HEK293 (cell line): ENCODE results near the gene NUP58.

ENCODE experiments used
- GFI1B ChIP-seq: fragments of 450-650 bp; formaldehyde crosslinking; IDR thresholded peaks from 2 replicates; pipeline ENCODE4 v1.5.1; 2016; ENCODE audit warnings: missing biosample characterization, missing genetic modification characterization
- OVOL3 ChIP-seq: fragments of 450-650 bp; formaldehyde crosslinking; IDR thresholded peaks from 2 replicates; pipeline ENCODE4 v1.5.1; 2016; ENCODE audit warnings: missing biosample characterization, missing genetic modification characterization
- PRDM1 ChIP-seq: fragments of 450-650 bp; formaldehyde crosslinking; IDR thresholded peaks from 2 replicates; pipeline ENCODE4; 2016; ENCODE audit warnings: missing biosample characterization, missing genetic modification characterization
- SP2 ChIP-seq: fragments of 450-650 bp; formaldehyde crosslinking; IDR thresholded peaks from 2 replicates; pipeline ENCODE4 v1.5.1; 2016; ENCODE audit warnings: missing biosample characterization, missing genetic modification characterization
- YY2 ChIP-seq: fragments of 450-650 bp; formaldehyde crosslinking; IDR thresholded peaks from 2 replicates; pipeline ENCODE4 v1.5.1; 2016; ENCODE audit warnings: missing biosample characterization, missing genetic modification characterization
- ZBTB17 ChIP-seq: fragments of 450-650 bp; formaldehyde crosslinking; IDR thresholded peaks from 2 replicates; pipeline ENCODE4 v1.5.1; 2016; ENCODE audit warnings: missing biosample characterization, missing genetic modification characterization
- ZEB2 ChIP-seq: fragments of 450-650 bp; formaldehyde crosslinking; IDR thresholded peaks from 2 replicates; pipeline ENCODE4 v1.5.1; 2016; ENCODE audit warnings: missing biosample characterization, missing genetic modification characterization
- ZIC2 ChIP-seq: fragments of 450-650 bp; formaldehyde crosslinking; IDR thresholded peaks from 2 replicates; pipeline ENCODE4 v1.5.1; 2016; ENCODE audit warnings: missing biosample characterization, missing genetic modification characterization
- ZNF16 ChIP-seq: fragments of 450-650 bp; formaldehyde crosslinking; IDR thresholded peaks from 2 replicates; pipeline ENCODE4 v1.5.1; 2016; ENCODE audit warnings: low read depth, missing biosample characterization, missing genetic modification characterization
- ZNF175 ChIP-seq: fragments of 450-650 bp; formaldehyde crosslinking; IDR thresholded peaks from 2 replicates; pipeline ENCODE4 v1.5.1; 2016; ENCODE audit warnings: missing biosample characterization, missing genetic modification characterization
- ZNF2 ChIP-seq: fragments of 450-650 bp; formaldehyde crosslinking; IDR thresholded peaks from 2 replicates; pipeline ENCODE4 v1.5.1; 2016; ENCODE audit warnings: missing biosample characterization, missing genetic modification characterization
- ZNF23 ChIP-seq: fragments of 450-650 bp; formaldehyde crosslinking; IDR thresholded peaks from 2 replicates; pipeline ENCODE4 v1.5.1; 2016; ENCODE audit warnings: missing biosample characterization, missing genetic modification characterization, borderline replicate concordance
- ZNF350 ChIP-seq: fragments of 450-650 bp; formaldehyde crosslinking; IDR thresholded peaks from 2 replicates; pipeline ENCODE4 v1.5.0; 2017; ENCODE audit warnings: missing biosample characterization, mild to moderate bottlenecking, missing genetic modification characterization
- ZNF404 ChIP-seq: fragments of 450-650 bp; formaldehyde crosslinking; IDR thresholded peaks from 2 replicates; pipeline ENCODE4 v1.5.1; 2017; ENCODE audit warnings: missing biosample characterization, missing genetic modification characterization
- ZNF416 ChIP-seq: fragments of 450-650 bp; formaldehyde crosslinking; IDR thresholded peaks from 2 replicates; pipeline ENCODE4 v1.5.1; 2016; ENCODE audit warnings: missing biosample characterization, missing genetic modification characterization
- ZNF48 ChIP-seq: fragments of 450-650 bp; formaldehyde crosslinking; IDR thresholded peaks from 2 replicates; pipeline ENCODE4 v1.5.1; 2016; ENCODE audit warnings: missing biosample characterization, missing genetic modification characterization
- ZNF548 ChIP-seq: fragments of 450-650 bp; formaldehyde crosslinking; IDR thresholded peaks from 2 replicates; pipeline ENCODE4 v1.5.1; 2016; ENCODE audit warnings: missing biosample characterization, missing genetic modification characterization
- ZNF610 ChIP-seq: fragments of 450-650 bp; formaldehyde crosslinking; IDR thresholded peaks from 2 replicates; pipeline ENCODE4 v1.5.1; 2016; ENCODE audit warnings: missing biosample characterization, missing genetic modification characterization, borderline replicate concordance
- ZNF654 ChIP-seq: fragments of 450-650 bp; formaldehyde crosslinking; IDR thresholded peaks from 2 replicates; pipeline ENCODE4 v1.5.1; 2016; ENCODE audit warnings: low read depth, missing biosample characterization, missing genetic modification characterization
- ZNF660 ChIP-seq: fragments of 450-650 bp; IDR thresholded peaks from 2 replicates; pipeline ENCODE4 v1.5.1; 2018; ENCODE audit warnings: missing biosample characterization, mild to moderate bottlenecking, missing genetic modification characterization
- ZNF777 ChIP-seq: fragments of 450-650 bp; formaldehyde crosslinking; IDR thresholded peaks from 2 replicates; pipeline ENCODE4 v1.5.1; 2017; ENCODE audit warnings: missing biosample characterization, missing genetic modification characterization, borderline replicate concordance
- ZNF785 ChIP-seq: fragments of 450-650 bp; formaldehyde crosslinking; IDR thresholded peaks from 2 replicates; pipeline ENCODE4 v1.5.1; 2016; ENCODE audit warnings: missing biosample characterization, missing genetic modification characterization
- ZNF792 ChIP-seq: fragments of 450-650 bp; formaldehyde crosslinking; IDR thresholded peaks from 2 replicates; pipeline ENCODE4 v1.5.1; 2016; ENCODE audit warnings: missing biosample characterization, missing genetic modification characterization
- TF ChIP-seq, protein P1 (sequence below): fragments of 450-650 bp; IDR thresholded peaks from 2 replicates; pipeline ENCODE4 v1.5.1; 2018; ENCODE audit warnings: missing biosample characterization, mild to moderate bottlenecking, missing genetic modification characterization
- TF ChIP-seq, protein P2 (sequence below): fragments of 450-650 bp; formaldehyde crosslinking; conservative IDR thresholded peaks from 2 replicates; pipeline ENCODE4 v1.5.1; 2016; ENCODE audit warnings: low read depth, missing biosample characterization, missing genetic modification characterization
- TF ChIP-seq, protein P3 (sequence below): fragments of 450-650 bp; formaldehyde crosslinking; IDR thresholded peaks from 2 replicates; pipeline ENCODE4 v1.5.1; 2017; ENCODE audit warnings: missing biosample characterization, missing genetic modification characterization
- TF ChIP-seq, protein P4 (sequence below): fragments of 450-650 bp; formaldehyde crosslinking; IDR thresholded peaks from 2 replicates; pipeline ENCODE4 v1.5.1; 2016; ENCODE audit warnings: missing biosample characterization, missing genetic modification characterization
- TF ChIP-seq, protein P5 (sequence below): fragments of 450-650 bp; formaldehyde crosslinking; IDR thresholded peaks from 2 replicates; pipeline ENCODE4 v1.5.1; 2016; ENCODE audit warnings: missing biosample characterization, missing genetic modification characterization

The NUP58 gene

DNA sequence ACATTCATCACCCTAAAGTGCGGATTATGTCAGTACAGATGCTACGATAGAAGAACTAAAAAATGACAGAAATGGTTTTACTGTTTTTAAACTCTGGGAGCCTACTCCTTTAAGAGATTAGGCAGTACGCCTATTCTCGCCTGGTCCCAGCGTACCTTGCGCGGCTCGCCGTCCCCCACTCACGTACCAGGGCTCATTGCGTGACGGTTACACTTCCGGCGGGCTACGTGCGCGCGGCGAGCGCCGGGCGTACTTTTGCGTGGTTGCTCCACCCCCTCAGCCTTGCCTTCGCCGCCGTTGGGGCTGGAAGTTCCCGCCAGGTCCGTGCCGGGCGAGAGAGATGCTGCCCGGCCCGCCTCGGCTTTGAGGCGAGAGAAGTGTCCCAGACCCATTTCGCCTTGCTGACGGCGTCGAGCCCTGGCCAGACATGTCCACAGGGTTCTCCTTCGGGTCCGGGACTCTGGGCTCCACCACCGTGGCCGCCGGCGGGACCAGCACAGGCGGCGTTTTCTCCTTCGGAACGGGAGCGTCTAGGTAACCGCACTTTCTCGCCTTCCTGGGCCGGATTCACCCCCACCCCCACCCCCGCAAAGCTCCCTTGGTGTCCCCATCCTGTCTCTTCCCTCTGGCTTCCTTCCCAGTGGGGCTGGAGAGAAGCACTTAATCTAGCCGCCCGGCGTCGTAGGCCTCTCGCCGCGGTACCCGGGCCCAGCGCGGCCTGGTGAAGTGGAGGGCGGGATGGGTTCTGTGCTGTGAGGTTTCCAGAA is at the start of gene NUP58 (continued):
- no peak for TF ChIP-seq ZNF23 (tag by site-specific recombination)
- TF ChIP-seq ZNF610 (tag by site-specific recombination) = peak; percentile 34; the same call in 1 of the 2 replicates
- peak; percentile 57; the same call in 1 of the 2 replicates for TF ChIP-seq ZNF660 (tag by site-specific recombination)
- no peak for TF ChIP-seq ZNF48 (tag by site-specific recombination)
- no peak for TF ChIP-seq ZNF404 (tag by site-specific recombination)
- no peak for TF ChIP-seq ZNF777 (tag by site-specific recombination)
- TF ChIP-seq, protein P1, sequence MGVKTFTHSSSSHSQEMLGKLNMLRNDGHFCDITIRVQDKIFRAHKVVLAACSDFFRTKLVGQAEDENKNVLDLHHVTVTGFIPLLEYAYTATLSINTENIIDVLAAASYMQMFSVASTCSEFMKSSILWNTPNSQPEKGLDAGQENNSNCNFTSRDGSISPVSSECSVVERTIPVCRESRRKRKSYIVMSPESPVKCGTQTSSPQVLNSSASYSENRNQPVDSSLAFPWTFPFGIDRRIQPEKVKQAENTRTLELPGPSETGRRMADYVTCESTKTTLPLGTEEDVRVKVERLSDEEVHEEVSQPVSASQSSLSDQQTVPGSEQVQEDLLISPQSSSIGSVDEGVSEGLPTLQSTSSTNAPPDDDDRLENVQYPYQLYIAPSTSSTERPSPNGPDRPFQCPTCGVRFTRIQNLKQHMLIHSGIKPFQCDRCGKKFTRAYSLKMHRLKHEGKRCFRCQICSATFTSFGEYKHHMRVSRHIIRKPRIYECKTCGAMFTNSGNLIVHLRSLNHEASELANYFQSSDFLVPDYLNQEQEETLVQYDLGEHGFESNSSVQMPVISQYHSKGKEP = no peak
- TF ChIP-seq, protein P2, sequence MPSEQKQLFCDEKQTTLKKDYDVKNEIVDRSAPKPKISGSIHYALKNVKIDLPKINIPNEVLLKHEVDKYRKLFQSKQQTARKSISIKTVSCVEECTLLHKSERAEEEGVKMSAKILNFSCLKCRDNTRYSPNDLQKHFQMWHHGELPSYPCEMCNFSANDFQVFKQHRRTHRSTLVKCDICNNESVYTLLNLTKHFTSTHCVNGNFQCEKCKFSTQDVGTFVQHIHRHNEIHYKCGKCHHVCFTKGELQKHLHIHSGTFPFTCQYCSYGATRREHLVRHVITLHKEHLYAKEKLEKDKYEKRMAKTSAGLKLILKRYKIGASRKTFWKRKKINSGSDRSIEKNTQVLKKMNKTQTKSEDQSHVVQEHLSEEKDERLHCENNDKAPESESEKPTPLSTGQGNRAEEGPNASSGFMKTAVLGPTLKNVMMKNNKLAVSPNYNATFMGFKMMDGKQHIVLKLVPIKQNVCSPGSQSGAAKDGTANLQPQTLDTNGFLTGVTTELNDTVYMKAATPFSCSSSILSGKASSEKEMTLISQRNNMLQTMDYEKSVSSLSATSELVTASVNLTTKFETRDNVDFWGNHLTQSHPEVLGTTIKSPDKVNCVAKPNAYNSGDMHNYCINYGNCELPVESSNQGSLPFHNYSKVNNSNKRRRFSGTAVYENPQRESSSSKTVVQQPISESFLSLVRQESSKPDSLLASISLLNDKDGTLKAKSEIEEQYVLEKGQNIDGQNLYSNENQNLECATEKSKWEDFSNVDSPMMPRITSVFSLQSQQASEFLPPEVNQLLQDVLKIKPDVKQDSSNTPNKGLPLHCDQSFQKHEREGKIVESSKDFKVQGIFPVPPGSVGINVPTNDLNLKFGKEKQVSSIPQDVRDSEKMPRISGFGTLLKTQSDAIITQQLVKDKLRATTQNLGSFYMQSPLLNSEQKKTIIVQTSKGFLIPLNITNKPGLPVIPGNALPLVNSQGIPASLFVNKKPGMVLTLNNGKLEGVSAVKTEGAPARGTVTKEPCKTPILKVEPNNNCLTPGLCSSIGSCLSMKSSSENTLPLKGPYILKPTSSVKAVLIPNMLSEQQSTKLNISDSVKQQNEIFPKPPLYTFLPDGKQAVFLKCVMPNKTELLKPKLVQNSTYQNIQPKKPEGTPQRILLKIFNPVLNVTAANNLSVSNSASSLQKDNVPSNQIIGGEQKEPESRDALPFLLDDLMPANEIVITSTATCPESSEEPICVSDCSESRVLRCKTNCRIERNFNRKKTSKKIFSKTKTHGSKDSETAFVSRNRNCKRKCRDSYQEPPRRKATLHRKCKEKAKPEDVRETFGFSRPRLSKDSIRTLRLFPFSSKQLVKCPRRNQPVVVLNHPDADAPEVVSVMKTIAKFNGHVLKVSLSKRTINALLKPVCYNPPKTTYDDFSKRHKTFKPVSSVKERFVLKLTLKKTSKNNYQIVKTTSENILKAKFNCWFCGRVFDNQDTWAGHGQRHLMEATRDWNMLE (tag by site-specific recombination) = peak; percentile 85
- no peak for TF ChIP-seq ZNF654 (tag by site-specific recombination)
- TF ChIP-seq ZNF175 (tag by site-specific recombination) = no peak
- no peak for TF ChIP-seq ZNF792 (tag by site-specific recombination)
- TF ChIP-seq ZNF2 (tag by site-specific recombination) = peak; percentile 42; the same call in 1 of the 2 replicates
- TF ChIP-seq ZEB2 (tag by site-specific recombination) = peak; percentile 81
- TF ChIP-seq ZNF785 (tag by site-specific recombination) = no peak
- no peak for TF ChIP-seq ZNF16 (tag by site-specific recombination)
- no peak for TF ChIP-seq ZNF548 (tag by site-specific recombination)
- TF ChIP-seq, protein P3, sequence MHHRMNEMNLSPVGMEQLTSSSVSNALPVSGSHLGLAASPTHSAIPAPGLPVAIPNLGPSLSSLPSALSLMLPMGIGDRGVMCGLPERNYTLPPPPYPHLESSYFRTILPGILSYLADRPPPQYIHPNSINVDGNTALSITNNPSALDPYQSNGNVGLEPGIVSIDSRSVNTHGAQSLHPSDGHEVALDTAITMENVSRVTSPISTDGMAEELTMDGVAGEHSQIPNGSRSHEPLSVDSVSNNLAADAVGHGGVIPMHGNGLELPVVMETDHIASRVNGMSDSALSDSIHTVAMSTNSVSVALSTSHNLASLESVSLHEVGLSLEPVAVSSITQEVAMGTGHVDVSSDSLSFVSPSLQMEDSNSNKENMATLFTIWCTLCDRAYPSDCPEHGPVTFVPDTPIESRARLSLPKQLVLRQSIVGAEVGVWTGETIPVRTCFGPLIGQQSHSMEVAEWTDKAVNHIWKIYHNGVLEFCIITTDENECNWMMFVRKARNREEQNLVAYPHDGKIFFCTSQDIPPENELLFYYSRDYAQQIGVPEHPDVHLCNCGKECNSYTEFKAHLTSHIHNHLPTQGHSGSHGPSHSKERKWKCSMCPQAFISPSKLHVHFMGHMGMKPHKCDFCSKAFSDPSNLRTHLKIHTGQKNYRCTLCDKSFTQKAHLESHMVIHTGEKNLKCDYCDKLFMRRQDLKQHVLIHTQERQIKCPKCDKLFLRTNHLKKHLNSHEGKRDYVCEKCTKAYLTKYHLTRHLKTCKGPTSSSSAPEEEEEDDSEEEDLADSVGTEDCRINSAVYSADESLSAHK (tag by site-specific recombination) = no peak
- TF ChIP-seq YY2 (tag by site-specific recombination) = no peak
- no peak for TF ChIP-seq ZNF416 (tag by site-specific recombination)
- TF ChIP-seq, protein P4, sequence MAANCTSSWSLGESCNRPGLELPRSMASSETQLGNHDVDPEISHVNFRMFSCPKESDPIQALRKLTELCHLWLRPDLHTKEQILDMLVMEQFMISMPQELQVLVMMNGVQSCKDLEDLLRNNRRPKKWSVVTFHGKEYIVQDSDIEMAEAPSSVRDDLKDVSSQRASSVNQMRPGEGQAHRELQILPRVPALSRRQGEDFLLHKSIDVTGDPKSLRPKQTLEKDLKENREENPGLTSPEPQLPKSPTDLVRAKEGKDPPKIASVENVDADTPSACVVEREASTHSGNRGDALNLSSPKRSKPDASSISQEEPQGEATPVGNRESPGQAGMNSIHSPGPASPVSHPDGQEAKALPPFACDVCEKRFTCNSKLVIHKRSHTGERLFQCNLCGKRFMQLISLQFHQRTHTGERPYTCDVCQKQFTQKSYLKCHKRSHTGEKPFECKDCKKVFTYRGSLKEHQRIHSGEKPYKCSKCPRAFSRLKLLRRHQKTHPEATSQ (tag by site-specific recombination) = no peak
- TF ChIP-seq SP2 = peak; percentile 78
- no peak for TF ChIP-seq ZIC2 (tag by site-specific recombination)
- no peak for TF ChIP-seq ZNF350 (tag by site-specific recombination)
- TF ChIP-seq GFI1B (tag by site-specific recombination) = no peak
- no peak; the same call in 1 of the 2 replicates for TF ChIP-seq PRDM1
- TF ChIP-seq ZBTB17 (tag by site-specific recombination) = peak; percentile 78
- TF ChIP-seq OVOL3 (tag by site-specific recombination) = no peak
- TF ChIP-seq, protein P5, sequence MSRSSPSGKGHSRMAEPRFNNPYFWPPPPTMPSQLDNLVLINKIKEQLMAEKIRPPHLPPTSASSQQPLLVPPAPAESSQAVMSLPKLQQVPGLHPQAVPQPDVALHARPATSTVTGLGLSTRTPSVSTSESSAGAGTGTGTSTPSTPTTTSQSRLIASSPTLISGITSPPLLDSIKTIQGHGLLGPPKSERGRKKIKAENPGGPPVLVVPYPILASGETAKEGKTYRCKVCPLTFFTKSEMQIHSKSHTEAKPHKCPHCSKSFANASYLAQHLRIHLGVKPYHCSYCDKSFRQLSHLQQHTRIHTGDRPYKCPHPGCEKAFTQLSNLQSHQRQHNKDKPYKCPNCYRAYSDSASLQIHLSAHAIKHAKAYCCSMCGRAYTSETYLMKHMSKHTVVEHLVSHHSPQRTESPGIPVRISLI (tag by site-specific recombination) = no peak
